ENCODE measurements around the gene ARAF.
"Not testable (repeated sequence)": the region's sequence is repeated elsewhere in the genome, so short reads cannot be mapped to it uniquely, and the experiment has no call there.

ARAF gene

DNA sequence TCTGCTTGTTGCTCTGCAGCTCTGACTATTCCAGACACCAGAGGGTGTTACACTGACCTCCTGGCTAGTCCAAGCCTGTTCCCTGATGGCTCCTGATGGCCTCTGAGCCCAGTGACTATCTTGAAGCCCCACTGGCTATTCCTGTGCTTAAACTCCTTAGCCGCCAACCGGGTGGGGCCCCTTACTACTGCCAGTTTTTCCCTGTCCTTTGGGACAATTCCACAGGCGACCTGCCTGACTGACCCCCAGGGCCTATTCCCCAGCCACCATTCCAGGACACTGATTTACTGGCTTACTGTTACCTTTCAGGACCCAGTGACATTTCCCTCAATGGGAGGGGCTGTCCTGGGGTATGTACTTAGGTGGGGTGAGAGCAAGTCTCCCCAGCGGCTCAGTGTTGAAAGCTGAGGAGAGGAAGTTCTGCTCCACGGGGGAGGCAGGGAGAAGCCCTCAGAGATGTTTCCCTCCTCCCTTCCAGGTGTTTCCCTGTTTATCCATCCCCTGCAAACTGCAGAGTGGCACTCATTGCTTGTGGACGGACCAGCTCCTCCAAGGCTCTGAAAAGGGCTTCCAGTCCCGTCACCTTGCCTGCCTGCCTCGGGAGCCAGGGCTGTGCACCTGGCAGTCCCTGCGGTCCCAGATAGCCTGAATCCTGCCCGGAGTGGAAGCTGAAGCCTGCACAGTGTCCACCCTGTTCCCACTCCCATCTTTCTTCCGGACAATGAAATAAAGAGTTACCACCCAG, 25.2 kb downstream of the ARAF start:
- DNase-seq (ENCODE audit: low read depth in 2 of 2), result no peak

DNA sequence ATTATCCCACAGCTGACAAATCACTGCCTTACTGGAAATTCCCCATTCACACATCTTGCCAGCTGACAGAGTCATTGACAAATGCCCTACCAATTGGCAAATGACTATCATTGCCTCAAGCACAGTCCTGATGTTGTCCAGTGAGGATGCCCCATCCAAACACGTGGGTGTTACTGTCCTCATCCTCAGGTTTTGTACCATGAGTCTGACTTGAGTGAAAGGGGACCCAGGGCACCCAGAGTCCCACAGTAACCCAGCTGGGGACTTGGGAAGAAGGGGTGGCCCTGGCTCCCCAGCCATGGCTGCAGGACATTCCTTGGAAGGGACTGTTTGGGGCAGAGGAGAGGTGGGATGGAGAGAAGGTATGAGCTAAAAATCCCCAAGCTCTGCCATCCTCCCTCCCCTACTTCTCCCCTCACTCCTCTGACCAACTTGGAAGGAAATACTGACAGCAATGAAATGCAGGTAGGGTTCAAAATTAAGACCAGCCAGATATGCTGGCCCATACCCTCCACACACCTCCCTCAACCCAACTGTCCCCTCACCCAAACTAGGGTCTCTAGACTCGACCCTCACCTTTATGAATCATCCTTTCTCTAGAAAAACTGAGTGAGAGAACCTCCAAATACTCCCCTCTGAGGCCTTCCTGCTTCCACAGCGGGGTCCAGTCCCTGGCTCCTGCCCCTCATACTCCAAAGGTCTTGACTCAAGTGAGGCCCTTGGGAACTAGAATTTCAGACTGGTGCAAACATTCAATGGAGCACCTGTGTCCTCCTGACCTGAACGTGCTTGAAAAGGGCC, 26.3 kb downstream of the ARAF start:
- DNase-seq (ENCODE audit: low read depth in 2 of 2), result no peak

DNA sequence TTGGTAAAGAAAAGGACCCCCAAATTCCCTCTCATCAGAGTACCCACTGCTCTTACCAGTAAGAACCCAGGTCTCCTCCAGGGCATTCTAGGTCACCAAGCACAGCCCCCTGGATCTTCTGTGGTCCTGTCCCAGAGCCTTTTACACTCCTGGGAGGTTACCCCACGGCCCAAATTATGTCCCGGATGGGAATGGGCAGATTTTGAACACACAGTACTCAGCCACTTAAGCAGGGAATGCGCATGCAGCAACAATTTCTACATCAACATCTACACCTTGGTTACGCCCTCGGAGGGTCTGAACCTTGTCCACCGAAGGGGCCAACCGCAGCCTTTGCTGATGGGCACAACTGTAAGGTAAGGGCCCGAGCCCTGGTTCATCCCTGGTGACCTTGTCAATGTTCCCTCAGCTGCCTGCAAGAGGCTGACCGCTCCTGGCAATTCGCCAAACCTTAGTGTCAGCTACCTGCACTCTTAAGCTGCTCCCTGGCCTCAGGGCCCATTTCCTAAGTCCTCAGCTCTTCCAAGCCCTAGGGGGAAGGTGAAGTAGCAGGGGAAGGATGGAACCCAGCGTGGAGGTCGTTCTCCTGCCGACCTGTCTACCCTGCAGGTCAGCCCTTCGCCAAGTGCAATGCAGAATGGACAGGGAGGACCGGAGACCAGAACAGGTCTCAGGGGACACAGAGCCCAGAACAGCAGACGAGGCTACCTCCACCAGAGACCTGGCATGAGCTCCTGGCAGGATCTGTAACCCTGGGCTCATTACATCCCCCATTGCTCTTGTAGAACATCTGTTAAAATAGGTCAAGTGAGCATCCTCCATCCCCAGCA, 27.1 kb downstream of the ARAF start:
- DNase-seq (ENCODE audit: low read depth in 2 of 2), result no peak

DNA sequence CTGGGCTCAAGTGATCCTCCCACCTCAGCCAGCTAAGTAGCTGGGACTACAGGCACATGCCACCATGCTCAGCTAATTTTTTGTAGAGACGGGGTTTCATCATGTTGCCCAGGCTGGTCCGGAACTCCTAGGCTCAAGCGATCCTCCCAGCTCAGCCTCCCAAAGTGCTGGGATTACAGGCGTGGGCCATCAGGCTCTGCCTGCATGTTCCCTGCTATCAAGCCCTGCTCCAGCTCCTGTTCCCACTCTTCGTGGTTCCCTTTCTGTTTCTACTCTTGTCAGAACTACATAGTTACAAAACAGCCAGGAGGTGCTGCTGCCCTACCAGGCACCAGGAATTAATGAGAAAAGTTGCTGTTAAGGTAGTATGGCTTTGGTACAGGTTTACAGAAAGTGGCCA, 30.0 kb downstream of the ARAF start:
- no peak for DNase-seq (ENCODE audit: low read depth in 2 of 2)

DNA sequence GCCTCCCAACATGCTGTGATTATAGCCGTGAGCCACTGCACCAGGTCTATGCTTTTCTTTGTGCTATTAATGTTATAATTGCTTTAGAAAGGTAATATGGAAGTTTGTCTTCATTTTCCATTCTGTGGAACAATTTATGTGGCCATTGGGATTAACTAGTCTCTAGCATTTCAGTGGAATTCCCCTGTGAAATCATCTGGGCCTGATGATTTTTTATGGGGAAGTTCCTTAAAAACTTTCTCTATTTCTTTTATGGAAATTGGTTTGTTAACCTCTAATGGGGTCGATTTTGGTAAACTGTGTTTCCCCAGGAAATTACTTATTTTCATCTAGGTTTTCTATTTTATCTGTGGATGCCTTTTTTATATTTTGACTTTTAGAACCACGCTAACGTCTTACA, 32.5 kb downstream of the ARAF start:
- no peak for DNase-seq (ENCODE audit: low read depth in 2 of 2)

DNA sequence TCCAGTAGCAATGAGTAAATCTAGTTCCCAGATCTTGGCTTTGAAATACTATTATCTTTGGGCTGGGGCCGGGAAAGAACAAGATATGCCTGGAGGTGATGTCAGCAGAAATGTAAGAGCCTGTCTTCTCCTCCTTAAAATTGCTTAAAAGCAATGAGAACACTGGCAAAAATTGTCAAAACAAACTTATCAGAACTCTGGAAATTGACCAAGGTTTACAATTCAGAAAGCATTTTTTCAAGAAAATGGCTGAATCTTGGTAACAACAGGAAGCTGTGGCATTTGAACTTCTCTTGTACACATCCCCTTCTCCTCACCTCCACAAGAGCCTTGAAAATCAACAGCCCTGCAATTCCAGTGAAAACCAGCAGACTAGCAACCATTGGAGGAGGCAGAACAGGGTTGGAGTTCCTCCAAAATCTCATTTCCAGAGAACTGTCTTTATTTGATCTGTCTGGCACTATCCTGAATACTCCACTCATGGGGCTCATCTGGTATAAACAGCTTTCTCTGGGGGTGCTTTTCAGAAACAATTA, 34.8 kb downstream of the ARAF start:
- no peak for DNase-seq (ENCODE audit: low read depth in 2 of 2)

DNA sequence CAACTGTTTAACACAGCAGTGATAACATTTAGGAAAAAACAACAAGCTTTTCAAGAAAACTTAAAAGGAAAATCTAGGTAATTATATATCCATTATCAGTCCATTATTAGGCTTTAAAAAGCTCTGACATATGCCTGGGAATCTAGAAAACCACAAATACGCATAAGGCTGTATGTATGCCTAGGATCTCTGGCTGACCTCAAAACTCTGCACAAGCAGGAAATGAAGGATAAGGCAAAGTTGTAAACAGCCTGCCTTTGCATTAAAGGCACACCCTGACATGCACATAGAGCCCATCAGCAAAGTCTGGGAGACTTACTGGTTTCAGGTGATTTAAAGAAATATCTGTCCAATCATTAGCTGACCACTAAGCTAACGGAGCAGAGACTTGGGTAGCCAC, 35.3 kb downstream of the ARAF start:
- no peak for DNase-seq (ENCODE audit: low read depth in 2 of 2)

DNA sequence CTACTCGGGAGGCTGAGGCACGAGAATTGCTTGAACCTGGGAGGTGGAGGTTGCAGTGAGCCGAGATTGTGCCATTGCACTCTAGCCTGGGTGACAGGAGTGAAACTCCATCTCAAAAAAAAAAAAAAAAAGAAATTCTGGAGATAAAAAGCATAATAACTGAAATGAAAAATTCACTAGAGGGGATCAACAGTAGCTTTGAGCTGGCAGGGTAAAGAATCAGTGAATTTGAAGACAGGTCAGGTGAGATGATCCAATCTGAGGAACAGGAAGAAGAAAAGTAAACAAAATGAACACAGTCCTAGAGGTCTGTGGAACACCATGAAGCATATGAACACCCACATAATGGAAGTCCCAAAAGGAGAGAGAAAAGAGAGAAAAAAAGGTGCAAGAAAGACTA, 36.2 kb downstream of the ARAF start:
- DNase-seq (ENCODE audit: low read depth in 2 of 2), result no peak

DNA sequence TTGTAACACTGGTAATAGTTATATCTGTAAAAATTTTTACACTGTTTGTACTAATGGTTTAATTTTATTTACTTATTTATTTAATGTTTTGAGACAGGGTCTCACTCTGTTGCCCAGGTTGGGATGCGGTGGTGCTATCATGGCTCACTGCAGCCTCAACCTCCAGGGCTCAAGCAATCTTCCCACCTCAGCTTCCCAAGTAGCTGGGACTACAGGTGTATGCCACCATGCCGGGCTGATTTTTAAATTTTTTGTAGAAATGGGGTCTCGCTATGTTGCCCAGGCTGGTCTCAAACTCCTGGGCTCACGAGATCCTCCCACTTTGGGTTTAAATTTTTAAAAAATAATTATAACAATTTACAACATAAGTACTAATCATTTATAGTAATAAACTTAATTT, 42.1 kb downstream of the ARAF start:
- DNase-seq (ENCODE audit: low read depth in 2 of 2), result not testable (repeated sequence)

DNA sequence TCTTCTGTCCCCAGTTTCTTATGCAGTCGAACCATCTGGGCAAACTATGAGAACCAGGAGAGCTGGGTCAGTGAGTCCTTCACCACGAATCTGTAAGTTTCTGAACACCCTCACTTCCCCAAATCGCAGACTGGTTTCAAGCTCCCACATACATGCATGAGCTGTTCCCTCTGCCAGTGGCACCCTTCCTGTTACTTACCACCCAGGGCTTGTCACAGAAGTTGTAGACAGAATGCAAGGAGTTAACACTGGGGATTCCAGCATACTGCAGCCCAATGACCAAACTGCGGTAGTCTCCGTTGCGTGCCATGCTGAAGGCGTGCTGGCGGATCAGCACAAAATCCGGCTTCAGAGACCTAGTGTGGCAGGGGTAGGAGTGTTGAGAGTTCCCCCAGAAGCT, 44.0 kb downstream of the ARAF start:
- DNase-seq (ENCODE audit: low read depth in 2 of 2), result no peak

DNA sequence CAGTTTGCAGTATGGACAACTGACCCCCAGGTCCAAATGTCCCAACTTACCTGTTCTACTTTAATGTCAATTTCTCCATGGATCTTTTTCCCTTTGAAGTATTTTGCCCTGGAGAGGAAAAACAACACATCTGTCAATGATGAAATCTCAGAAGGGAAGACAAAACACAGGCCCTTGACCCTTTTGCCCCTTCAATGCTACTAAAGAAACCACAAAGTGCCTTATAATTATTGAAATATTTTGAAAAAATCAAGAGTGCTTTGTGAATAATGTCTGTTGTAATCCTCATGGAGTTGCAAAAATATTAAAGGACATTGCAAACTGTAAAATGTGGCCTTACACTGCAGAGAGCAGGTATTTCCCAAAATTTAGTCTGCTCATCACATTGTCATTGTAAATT, 46.1 kb downstream of the ARAF start:
- DNase-seq (ENCODE audit: low read depth in 2 of 2), result no peak

DNA sequence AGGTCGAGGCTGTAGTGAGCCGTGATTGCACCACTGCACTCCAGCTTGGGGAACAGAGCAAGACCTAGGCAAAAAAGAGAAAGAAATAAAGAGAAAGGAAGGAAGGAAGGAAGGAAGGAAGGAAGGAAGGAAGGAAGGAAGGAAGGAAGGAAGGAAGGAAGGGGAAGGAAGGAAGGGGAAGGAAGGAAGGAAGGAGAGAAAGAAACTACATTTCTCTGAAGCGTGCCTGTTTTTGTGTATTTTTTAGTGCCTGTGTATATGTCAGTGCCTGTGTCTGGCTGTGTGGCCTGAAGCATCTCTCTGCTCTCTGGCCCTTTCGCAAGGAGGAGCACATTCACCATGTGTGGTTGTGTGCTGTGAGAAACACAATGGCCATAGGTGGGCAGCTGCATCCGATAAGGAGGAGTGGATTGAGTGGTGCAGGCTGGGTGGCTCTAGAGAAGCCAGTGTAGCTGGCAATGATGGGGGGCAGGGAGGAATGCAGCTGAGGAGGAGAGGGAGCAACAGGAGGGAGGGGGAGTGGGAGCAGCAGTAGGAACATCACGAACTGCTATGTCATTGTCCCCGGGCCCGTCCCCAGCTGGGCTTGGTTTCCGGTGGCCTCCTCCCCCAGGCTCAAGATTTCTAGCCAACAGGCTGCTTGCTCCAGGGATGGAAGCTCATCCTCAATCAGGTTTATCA, 47.3 kb downstream of the ARAF start:
- no peak for DNase-seq (ENCODE audit: low read depth in 2 of 2)

DNA sequence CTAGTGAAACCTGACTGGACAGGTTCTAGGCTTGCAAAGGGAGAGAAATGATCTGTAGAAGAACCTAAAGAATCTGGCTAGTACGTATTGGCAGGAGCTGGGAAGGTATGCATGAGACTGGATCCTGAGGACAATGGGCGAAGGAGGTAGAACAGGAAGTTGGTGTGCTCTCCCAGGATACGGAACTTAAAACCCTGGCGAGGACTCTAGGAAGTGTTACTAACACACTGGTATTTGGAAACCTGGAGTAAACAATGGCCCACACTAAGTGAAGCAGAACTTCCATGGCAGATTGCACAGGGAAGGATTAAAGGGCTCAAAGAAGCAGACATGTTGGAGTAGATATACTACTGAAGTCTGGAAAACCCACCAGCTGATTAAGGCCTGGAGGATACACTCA, 49.5 kb downstream of the ARAF start:
- no peak for DNase-seq (ENCODE audit: low read depth in 2 of 2)

DNA sequence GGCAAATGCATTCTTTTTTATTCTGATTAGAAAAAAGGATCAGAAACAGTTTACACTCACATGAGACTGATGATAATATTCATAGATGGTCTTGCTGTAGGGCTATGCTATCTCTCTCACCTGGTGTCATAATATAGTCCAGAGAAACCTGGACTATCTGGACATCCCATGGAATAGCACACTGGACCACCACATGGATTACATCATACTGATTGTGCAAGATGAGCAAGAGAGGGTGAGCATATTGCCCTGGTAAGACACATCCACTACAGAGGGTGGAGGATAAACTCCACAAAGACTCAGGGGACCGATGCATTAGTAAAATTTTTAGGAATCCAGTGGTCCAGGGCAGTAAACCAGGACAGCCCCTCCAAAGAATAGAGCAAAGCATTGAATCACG, 50.5 kb downstream of the ARAF start:
- DNase-seq (ENCODE audit: low read depth in 2 of 2), result no peak

DNA sequence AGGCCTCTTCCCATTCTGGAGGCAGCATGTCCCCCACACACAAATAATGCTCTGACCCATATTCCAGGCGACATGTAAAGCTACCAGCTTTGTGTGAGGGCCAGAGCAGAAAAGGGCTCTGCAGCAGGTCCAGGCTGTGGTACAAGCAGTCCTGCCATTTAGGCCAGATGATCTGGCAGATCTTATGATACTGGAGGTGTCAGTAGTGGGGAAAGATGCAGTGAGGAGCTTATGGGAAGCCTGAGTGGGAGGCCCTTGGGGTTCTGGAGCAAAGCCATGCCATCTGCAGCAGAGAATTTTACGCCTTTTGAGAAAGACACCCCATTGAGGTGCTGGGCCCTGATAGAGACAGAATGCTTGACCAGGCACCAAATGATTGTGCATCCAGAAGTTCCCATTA, 50.9 kb downstream of the ARAF start:
- no peak for DNase-seq (ENCODE audit: low read depth in 2 of 2)

DNA sequence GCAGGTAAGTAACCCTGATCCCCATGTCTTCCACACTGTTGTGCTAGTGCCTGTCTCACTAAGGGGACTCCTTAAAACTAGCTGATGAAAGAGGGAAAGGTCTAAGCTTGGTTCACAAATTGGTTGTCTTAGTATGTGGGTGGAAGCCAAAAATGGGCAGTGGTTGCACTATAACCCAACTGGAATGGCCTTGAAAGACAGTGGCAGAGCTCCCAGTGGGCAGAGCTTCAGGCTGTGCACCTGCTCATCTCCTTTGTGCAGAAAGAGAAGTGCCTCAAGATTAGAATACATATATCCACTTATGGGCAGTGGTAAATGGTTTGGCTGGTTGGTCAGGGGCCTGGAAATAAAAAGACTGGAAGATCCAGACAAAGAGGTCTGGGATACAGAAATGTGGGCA, 51.4 kb downstream of the ARAF start:
- DNase-seq (ENCODE audit: low read depth in 2 of 2), result no peak

DNA sequence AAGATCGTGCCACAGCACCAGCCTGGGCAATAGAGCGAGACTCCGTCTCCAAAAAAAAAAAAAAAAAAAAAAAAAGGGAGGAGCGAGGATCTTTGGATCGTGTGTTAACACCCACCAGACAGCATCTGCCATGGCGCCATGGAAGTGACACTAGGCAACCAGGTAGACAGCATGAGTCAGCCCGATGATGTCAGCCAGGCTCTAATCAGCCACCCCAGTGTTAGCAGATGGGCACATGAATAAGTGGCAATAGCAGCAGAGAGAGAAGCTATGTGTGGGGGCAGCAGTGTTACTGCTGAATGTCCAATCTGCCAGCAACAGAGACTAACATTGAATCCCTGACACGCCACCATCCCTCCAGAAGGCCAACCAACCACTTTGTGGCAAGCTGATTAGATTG, 52.1 kb downstream of the ARAF start:
- no peak for DNase-seq (ENCODE audit: low read depth in 2 of 2)

DNA sequence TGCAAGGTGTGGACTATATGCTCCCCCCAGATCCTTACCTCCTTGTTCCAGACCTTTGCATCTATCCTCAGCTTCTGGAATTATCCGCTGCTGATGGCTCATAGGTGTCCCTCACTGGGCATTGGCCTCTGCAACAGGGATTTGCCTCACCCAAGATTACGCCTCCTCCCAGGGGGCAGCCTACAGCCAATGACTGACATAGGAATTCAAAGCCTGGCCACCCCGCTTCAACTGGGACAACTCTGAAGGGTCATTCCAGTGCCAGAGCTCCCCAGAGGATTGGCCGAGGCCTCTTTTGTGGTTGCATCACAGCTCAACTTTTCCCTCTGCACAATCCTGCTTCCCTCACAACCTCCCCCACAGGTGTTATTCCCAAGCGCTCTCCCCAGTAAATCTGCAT, 53.6 kb downstream of the ARAF start:
- DNase-seq (ENCODE audit: low read depth in 2 of 2), result no peak

DNA sequence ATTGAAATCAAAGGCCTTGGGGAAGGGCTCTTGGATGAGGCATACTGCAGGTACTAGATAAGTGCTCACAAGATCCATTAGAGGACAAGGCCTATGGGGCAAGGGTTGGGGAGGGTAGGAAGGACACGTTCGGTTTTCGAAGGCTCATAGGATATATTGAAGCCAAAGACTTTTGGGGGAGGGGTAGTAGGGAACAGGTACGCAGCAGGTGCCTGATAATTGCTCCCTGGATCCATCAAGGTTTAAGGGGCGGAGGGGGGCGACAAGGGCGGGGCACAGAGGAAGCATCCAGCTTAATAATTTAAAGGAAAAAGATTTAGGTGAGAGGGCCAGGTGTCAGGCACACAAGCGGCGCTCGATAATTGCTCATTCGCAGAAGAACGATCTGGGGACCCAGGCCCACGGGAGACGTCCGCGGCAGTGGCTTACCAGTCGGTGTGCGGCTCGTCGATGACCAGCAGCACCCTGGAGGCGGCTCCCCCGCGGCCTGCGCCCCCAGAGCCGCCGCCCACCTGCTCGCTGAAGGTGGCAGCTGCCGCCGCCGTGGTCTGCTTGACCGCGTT, 58.0 kb downstream of the ARAF start:
- no peak for DNase-seq (ENCODE audit: low read depth in 2 of 2)

DNA sequence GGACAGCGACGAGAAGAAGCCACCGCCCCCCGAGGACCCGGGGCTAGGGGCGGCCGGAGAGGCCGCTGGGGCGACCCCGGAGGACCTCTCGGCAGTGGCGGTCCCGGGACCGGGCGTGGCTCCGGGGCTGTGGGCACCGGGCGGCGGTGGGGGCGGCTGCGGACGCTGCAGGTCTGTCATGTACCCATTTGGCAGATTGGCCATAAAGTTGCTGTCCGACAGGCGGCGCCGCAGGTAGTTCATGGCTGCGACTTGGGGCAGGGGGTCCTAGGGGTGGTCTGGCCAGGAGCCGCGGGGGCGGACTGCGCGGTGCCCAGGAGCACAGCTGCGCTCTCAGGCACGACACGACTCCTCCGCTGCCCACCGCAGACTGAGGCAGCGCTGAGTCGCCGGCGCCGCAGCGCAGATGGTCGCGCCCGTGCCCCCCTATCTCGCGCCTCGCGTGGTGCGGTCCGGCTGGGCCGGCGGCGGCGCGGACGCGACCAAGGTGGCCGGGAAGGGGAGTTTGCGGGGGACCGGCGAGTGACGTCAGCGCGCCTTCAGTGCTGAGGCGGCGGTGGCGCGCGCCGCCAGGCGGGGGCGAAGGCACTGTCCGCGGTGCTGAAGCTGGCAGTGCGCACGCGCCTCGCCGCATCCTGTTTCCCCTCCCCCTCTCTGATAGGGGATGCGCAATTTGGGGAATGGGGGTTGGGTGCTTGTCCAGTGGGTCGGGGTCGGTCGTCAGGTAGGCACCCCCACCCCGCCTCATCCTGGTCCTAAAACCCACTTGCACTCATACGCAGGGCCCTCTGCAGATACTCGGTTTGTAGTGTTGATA, 58.7 kb downstream of the ARAF start, which contains the start of gene SYN1:
Gene SYN1, minus strand, starts transcription at position 372 of the 817 bp plus-strand sequence. Its CDS starts 129 bp downstream, at position 243.
- peak; percentile 44 to 50 for DNase-seq (ENCODE audit: low read depth in 2 of 2)
